ENCODE results near the gene ARHGEF11.

ARHGEF11 gene

DNA sequence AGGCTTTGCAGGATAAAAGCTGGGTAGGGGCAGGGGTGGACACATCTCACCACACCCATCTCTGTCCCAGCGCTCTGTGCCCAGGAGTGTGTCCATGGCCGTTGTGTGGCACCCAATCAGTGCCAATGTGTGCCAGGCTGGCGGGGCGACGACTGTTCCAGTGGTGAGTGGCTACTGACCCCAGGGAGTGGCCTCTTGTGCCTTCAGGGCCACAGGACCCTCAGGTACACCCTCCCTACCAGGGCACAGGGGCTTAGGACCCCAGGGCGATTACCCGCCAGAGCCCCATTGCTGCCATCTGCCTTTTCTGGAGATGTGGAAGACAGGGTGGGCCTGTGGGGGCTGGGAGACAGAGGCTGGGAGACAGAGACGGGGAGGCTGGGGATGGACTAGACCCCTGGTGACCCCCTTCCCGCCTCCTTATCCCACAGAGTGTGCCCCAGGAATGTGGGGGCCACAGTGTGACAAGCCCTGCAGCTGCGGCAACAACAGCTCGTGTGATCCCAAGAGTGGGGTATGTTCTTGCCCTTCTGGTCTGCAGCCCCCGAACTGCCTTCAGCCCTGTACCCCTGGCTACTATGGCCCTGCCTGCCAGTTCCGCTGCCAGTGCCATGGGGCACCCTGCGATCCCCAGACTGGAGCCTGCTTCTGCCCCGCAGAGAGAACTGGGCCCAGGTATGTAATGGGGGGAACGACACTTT lies 139.2 kb downstream of the ARHGEF11 start:
- no peak for DNase-seq

- DNase-seq, result no peak
These were observed 139.9 kb downstream of the ARHGEF11 start for GRCh38 chr1:156905651-156906050.

- DNase-seq, result no peak
These were observed 140.4 kb downstream of the ARHGEF11 start for GRCh38 chr1:156905176-156905575.

DNA sequence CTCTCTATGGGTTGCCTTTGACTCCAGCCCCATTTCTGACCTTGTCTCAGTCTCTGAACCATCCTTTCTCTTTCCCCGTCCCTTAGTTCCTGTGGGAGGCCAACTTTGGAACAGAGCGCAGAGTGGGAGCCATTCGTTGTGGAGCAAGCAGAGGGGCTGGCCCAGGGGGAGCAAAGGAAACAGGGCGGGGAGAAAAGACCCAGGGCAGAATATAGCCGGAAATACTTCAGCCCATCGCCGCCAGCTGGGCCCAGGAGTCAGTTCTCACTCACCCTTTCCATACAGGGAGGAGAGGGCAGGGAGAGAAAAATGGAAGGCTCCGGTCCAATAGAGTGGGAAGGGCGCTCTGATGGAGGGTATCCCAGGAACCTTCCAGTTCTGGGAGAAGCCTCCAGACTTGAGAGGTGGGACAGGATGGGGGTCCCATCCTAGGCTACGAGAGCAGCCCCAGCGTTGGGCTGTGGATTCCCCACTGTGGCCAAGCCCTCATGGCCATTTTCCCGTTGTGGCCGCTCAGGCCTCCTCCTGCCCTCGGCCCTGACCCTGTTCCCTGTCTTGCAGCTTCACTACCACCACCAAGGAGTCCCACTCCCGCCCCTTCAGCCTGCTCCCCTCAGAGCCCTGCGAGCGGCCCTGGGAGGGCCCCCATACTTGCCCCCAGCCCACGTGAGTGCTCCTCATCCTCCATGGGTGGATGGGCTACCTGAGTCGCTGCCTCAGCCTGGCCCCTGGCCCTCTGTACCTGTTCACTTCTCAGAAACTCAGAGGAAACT lies 141.2 kb downstream of the ARHGEF11 start:
- DNase-seq, result no peak

- DNase-seq, result no peak
These were observed 142.0 kb downstream of the ARHGEF11 start for GRCh38 chr1:156903328-156904091.

GRCh38 chr1:156901966-156902915 lies 143.3 kb downstream of the ARHGEF11 start:
- no peak for DNase-seq

- DNase-seq, result no peak
These were observed 144.0 kb downstream of the ARHGEF11 start for GRCh38 chr1:156901590-156901900.

DNA sequence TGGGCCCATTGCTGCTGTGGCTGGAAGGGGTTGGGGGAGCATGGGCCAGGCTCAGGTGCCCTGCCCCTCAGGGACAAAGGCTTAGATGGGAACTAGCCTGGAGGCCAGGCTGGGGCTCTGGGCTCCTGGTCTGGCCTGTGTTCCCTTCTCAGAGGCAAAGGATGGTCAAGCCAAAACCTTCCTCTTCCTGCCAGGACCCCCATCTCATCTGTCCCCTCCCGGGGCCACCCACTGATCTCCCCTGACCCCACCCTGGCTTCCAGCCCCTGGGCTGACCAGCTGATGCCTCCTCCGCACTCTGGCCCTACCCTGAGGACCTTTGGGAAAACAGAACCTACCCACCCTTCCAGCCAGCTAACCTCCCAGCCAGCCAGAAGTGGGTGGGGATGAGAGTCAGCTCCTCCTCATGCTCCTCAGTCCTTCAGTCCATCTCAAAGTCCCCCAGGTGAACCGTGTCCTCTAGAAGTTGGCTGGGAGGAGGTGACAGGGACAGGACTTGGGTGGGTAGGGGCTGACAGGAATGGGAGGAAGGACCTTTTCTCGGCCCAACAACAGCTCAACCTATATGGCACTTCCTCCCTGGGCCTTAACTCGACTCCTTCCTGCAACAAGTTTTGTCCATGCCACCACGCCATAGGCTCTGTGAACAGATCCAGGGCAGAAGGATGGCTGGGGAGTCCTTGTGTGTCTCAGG lies 144.5 kb downstream of the ARHGEF11 start:
- DNase-seq, result no peak

GRCh38 chr1:156899956-156900718 lies 145.4 kb downstream of the ARHGEF11 start:
- DNase-seq, result no peak

DNA sequence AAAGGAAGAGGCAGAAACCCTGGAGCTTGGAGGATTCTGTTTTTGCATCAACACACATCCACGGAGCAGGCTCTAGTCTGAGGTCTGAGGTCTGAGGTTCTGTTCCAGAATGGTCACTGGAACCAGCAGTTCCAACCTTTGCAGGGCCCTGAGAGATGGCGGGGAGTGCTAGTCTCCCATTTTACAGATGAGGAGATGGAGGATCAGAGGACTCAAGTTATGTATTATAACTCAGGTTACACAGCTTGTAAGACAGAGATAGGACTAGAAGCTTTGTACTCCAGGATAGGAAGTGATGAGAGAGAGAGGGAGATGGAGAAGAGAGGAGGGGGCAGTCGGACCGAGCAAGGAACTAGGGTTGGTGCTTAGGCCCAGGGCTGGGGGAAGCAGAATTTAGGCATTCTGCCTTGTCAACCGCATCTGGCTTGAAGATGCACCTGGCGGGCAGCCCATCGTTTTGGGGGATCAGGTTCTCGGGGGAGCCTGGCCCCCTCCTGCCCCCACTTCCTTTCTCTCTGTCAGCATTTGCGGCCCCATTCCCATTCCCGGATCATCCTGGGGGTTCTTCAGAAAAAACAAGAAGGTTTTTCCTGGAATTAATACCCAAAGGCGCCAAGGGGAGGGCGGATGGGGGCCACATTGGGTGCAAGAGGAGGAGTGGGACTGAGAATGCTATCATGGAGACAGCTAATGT lies 146.4 kb downstream of the ARHGEF11 start:
- DNase-seq, result no peak

DNA sequence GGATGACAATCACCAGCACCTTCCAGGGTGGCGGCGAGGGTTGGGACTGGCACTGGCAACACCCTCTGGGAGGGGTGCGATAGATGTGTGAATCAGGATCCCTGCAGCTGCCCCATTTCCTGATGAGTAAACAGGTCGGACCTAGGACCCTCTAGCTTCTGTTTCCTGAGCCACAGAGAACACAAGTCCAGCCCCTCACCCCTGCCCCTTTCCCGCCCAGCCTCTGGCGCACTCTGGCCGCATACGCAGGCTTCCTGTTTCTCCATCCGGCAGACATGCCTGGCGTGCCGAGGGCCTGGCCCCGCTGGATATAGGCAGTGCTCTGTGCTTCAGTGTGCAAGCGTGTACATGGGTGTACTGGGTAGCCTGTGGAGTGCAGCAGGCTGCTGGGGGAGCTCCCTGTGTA lies 147.4 kb downstream of the ARHGEF11 start:
- DNase-seq, result no peak

DNA sequence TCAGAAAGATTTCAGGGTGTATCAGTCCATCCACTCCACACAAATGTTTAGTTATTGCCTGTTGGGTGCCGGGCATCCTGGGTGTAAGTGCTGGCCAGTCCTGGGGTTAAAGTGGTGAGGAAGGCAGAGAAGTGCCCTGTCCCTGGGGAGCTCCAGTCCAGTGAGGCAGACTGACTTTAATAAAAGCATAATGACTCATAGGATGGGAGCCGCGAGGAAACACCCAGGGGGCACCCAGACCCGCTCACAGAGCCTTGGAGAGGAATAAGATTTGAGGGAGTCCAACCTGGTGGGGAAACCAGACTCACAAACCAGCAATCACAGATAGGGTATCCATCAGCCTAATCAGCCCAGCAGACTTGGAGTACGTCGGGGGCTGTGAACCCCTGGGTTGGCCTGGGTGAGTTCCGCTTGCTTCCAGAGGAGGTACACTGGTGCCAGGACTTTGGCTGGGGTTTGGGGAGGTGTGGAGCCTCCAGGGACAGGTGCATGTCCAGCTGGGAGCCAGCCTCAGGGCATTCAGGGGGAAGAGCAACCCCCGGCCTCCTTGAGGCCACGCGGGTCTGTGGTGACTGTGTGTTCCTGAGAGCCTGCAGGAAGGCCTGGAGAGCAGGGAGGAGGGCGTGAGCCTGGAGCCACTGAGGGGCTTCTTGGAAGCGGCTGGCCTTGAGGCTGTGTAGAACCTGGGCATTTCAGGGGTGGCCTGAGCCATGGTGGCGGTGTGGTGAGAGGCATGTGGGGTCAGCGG lies 148.3 kb downstream of the ARHGEF11 start:
- no peak for DNase-seq

DNA sequence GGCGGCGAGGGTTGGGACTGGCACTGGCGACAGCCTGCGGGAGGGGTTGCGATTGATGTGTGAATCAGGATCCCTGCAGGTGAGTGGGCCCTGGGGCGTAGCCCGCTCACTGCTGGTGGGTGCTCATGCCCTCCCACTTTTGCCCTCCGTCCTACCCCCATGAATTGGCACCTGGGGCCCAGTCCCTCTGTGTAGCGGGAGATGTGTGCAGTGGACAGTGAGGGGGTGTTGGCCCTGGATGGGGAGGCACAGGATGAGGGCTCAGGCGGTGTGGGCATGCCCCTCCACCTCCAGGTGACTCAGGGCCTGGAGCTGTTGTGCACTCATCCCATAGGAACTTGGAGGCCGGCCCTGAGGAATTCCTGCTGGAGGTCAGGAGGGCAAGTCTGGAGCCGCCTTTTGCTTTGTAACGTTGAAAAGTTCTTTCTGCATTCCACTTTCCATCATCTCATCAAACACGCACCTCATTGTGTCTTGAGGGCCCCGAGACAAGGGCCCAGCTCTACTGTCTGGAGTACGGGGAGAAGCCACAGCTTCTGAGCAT lies 149.0 kb downstream of the ARHGEF11 start:
- no peak for DNase-seq

DNA sequence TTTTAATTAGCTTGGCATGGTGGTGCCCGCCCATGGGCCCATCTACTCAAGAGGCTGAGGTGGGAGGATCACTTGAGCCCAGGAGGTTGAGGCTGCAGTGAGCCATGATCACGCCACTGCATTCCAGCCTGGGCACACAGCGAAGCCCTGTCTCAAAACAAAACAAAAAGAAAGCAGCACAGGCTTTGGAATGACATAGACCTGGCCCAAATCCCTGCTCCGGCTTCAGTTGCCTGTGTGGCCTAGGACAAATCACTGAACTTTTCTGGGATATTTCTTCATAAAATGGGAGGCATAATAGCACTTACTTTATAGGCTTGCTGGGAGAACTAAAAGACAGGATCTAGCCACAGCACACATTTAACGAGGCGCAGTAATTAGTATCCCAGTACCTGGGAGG lies 149.6 kb downstream of the ARHGEF11 start:
- no peak for DNase-seq

DNA sequence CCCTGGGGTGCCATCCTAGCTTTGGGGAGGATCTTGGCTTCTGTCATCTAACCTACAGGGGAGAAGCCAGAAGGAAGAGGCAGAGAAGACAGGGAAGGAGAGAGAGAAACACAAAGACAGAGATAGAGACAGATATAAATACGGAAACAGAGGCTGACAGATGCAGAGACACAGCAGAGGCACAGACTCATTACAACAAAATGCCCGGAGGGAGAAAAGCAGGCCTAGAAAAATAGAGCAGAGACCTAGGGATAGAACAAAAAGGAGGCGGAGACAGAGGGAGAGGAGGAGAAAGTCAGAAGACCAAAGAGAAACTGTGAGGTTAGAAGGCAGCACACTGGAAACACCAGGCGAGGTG lies 150.1 kb downstream of the ARHGEF11 start:
- no peak for DNase-seq

DNA sequence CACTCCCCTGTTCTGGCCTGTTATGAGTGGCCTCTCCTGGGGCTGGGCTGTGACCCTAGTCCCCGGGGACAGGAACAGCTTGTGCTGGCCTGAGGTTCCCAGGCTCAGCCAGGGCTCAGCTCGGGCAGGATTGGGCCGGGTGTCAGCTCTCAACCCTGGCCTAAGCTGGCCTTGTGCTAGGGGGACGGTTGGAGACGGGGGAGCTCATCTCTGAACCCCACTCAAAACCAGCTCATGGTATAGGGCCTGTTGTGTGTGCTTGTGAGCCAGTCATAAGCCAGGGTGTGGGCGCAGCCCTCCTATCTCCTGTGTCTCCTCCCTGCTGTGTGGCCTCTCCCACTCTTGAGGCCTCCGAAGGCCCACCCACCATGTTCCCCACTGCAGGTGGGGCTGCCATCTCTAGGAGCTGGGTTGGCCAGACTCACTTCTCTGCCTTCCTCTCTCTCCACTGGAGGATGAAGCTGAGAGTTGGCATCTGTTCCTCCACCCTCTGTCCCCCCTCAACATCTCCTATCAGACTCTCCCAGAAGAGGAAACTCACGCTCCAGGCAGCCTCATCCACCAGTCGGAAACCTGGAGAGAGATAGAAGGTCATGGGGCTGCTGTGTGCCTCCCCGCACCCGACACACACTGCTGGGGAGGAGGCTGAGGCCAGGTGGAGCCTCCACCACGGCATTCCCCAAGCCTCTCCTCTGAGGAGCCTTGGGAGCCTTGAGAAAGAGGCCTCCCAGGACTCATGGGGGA lies 150.7 kb downstream of the ARHGEF11 start:
- DNase-seq, result no peak

DNA sequence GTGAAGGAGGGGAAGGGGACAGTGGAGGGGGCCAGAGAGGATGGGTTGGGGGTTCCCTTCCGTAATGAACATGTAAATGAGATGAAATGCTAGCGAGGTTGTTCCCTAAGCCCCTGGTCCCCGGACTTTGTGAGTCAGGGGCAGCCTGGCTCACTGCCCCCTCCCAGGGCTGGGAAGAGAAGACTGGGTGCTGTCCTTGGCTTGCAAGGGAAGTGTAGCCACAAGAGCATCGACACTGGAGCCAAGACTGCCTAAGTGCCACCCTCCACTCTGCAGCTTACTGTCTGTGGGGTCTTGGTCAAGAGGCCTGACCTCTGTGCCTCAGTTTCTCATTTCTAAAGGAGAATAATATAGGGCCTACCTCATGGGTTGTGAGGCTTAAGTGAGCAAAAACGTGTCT lies 151.5 kb downstream of the ARHGEF11 start:
- DNase-seq, result no peak

DNA sequence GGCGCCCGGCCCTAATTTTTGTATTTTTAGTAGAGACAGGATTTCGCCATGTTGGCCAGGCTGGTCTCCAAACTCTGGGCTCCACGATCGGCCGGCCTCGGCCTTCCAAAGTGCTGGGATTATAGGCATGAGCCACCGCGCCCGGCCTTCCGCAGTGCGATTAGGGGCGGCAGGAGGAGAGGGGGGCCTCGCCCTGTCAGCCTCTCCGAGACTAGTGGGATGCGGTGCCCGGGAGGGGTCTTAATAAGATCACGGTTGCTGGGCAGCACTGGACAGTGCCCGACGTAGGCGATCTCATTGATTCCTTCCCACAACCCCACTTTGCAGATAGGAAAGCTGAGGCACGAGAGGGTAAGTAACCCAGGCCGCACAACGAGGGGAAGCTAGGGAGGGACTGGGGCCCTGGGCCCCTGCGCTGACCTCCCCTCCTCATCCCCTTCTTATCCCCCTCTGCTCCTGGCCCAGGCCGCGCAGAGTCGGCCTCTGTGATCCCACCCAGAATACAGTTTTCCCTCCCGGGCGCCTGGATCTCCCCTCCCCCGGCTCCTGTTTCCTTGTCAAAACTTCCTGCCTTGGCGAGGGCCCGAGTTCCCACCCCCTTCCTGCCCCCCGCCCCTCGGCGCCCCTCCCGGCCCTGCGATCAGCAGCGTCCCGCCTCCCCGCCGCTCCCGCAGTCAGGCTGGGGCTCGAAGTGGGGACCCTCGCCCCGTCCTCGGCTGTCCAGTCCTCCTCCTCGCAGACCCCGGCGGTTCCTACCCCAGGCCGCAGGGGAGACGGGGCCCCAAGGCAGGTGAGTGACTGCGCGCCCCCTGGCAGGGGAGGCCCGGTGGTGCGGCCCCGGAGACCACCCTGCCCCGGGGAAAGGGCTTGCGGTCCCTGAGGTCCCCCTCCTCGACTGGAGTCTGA lies 152.2 kb downstream of the ARHGEF11 start, which contains the start of gene PEAR1:
Gene PEAR1, plus strand, starts transcription at position 671 of the 906 bp plus-strand sequence. CDS start 10,209 bp downstream, outside the sequence.
- no peak for DNase-seq
